ENCODE data around the gene SYVN1.

SYVN1 gene

GRCh38 chr11:65134240-65134951 lies at the start of gene SYVN1:
Gene SYVN1, minus strand, starts transcription at chr11:65134519. Its CDS starts 918 bp downstream, at chr11:65133601.
- TF ChIP-seq GATA2 (IDR thresholded peaks at IDR 0.05; ENCODE audit: low read depth, low read length) (no peak), GATA3 (IDR thresholded peaks at IDR 0.05; ENCODE audit: low read depth, low read length) (no peak)

DNA sequence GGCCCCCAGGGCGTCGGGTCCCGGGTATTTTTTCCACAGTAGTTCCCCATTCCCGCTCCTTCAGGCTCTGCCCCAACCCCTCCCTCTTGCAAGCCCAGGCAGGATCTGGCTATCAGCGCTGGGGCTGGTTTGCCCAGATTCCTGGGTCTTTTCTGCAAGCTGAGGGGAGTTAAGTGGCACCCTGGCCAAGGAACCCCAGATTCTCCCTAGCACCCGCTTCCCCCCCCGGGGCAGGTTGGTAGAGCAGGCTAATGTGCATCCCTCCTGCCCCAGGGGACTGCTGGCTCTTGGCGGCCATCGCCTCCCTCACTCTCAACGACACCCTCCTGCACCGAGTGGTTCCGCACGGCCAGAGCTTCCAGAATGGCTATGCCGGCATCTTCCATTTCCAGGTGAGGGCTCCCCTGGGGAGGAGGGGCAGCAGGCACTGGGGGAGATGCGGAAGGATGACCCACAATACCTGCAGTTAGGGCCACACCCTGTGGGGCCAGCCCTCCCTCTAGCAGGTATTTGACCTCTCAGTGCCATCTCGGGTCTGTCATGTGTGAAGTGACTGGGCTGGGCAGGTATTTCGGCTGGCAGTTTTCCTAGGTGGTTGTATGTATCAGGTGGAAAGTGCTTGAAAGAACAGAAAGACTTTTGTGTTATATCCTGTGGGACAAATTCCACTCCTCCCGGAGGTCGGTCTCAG lies 49.0 kb upstream of the SYVN1 start:
- TF ChIP-seq GATA2 (IDR thresholded peaks at IDR 0.05; ENCODE audit: low read depth, low read length) = no peak
- no peak for TF ChIP-seq GATA3 (IDR thresholded peaks at IDR 0.05; ENCODE audit: low read depth, low read length)

GRCh38 chr11:65182258-65183170 lies 48.2 kb upstream of the SYVN1 start:
- TF ChIP-seq GATA3 (IDR thresholded peaks at IDR 0.05; ENCODE audit: low read depth, low read length) (no peak), GATA2 (IDR thresholded peaks at IDR 0.05; ENCODE audit: low read depth, low read length) (no peak)

GRCh38 chr11:65181569-65182257 lies 47.4 kb upstream of the SYVN1 start, which contains the start of gene CAPN1:
Gene CAPN1, plus strand, starts transcription at chr11:65181928. Its CDS starts 774 bp downstream, at chr11:65182702.
- no peak for TF ChIP-seq GATA2 (IDR thresholded peaks at IDR 0.05; ENCODE audit: low read depth, low read length)
- TF ChIP-seq GATA3 (IDR thresholded peaks at IDR 0.05; ENCODE audit: low read depth, low read length) = no peak

GRCh38 chr11:65180877-65181568 lies 46.7 kb upstream of the SYVN1 start:
- TF ChIP-seq GATA2 (IDR thresholded peaks at IDR 0.05; ENCODE audit: low read depth, low read length) = no peak
- TF ChIP-seq GATA3 (IDR thresholded peaks at IDR 0.05; ENCODE audit: low read depth, low read length) = no peak

DNA sequence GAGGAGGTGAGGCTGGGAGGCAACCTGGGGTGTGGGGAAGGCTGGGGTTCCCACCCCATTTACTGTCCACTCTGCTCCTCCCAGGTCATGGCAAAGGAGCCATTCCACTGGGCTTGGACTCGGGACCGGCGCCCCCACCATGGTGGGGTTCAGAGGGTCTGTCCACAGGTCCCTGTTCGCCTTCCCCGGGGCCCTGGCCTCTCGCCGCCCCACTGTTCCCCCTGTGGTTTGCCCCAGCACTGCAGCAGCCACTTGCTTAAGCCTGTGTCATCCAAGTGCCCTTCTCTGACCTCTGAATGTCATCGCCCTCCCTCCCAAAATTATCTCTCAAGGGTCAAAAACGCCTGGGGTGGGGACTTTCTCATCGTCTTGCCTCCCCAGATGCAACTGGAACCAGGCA lies 38.3 kb upstream of the SYVN1 start:
- TF ChIP-seq GATA2 (IDR thresholded peaks at IDR 0.05; ENCODE audit: low read depth, low read length) (no peak), GATA3 (IDR thresholded peaks at IDR 0.05; ENCODE audit: low read depth, low read length) (no peak)

DNA sequence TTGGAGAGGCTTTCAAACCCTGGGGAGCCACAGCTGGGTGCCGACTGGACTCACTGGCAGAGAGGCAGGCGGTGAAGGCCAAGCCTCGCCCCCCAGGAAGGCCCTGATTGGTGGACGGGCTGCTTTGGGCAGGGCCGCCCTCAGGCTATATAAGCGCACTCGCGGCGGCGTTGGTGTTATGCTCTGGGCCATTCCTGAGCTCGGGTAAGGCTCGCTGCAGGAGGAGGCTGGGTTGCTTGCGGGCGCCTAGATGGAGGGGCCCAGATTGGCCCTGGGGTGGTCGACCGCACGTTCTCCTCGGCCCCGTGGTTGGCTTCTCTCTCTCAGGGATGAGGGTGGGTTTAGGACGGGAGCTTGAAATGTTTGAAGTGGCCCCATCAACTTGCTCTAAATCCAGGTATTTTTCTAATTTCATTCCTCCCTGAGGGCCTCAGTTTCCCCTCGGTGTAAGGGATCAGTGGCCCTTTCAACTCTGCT lies 35.8 kb upstream of the SYVN1 start, which contains the start of gene SPDYC:
TSS of gene SPDYC (plus strand) at position 176 of the 477 bp plus-strand sequence. CDS start 1,125 bp downstream, outside the sequence.
- TF ChIP-seq GATA2 (IDR thresholded peaks at IDR 0.05; ENCODE audit: low read depth, low read length) (no peak), GATA3 (IDR thresholded peaks at IDR 0.05; ENCODE audit: low read depth, low read length) (no peak)

GRCh38 chr11:65169164-65169641 lies 34.9 kb upstream of the SYVN1 start:
- TF ChIP-seq GATA3 (IDR thresholded peaks at IDR 0.05; ENCODE audit: low read depth, low read length) (no peak), GATA2 (IDR thresholded peaks at IDR 0.05; ENCODE audit: low read depth, low read length) (no peak)

GRCh38 chr11:65167656-65168055 lies 33.3 kb upstream of the SYVN1 start:
- TF ChIP-seq GATA3 (IDR thresholded peaks at IDR 0.05; ENCODE audit: low read depth, low read length) = no peak
- TF ChIP-seq GATA2 (IDR thresholded peaks at IDR 0.05; ENCODE audit: low read depth, low read length) = no peak

GRCh38 chr11:65166893-65167292 lies 32.6 kb upstream of the SYVN1 start:
- TF ChIP-seq GATA2 (IDR thresholded peaks at IDR 0.05; ENCODE audit: low read depth, low read length) (no peak), GATA3 (IDR thresholded peaks at IDR 0.05; ENCODE audit: low read depth, low read length) (no peak)

GRCh38 chr11:65165410-65166317 lies 31.3 kb upstream of the SYVN1 start:
- TF ChIP-seq GATA3 (IDR thresholded peaks at IDR 0.05; ENCODE audit: low read depth, low read length) (no peak), GATA2 (IDR thresholded peaks at IDR 0.05; ENCODE audit: low read depth, low read length) (no peak)

GRCh38 chr11:65163684-65164083 lies 29.4 kb upstream of the SYVN1 start:
- TF ChIP-seq GATA2 (IDR thresholded peaks at IDR 0.05; ENCODE audit: low read depth, low read length) = no peak
- no peak for TF ChIP-seq GATA3 (IDR thresholded peaks at IDR 0.05; ENCODE audit: low read depth, low read length)
